NCI-H345 treated with DMSO at 0.1 percent for 48 hours (cell line): ENCODE data around the gene CLNK.
"Not testable (repeated sequence)": the region's sequence is repeated elsewhere in the genome, so short reads cannot be mapped to it uniquely, and the experiment has no call there.

Experiments used
- DNase-seq: peaks from one replicate; lab custom pipeline; 2025; ENCODE audit not compliant: unreplicated experiment; lab: John Stamatoyannopoulos, UW

CLNK gene

DNA sequence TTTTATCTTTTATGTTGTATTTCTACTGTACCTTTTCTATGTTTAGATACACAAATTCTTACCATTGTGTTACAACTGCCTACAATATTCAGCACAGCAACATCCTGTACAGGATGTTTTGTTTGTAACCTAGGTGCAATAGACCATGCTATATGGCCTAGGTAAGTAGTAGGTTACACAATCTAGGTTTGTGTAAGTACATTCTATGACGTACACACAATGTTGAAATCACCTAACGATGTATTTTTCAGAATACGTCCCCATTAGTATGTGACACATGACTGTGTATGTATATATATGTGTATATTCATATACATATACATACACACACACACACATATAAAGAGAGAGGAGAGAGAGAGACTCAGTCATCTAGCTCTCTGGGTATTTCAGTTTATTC, 103.5 kb downstream of the CLNK start:
- DNase-seq = no peak

DNA sequence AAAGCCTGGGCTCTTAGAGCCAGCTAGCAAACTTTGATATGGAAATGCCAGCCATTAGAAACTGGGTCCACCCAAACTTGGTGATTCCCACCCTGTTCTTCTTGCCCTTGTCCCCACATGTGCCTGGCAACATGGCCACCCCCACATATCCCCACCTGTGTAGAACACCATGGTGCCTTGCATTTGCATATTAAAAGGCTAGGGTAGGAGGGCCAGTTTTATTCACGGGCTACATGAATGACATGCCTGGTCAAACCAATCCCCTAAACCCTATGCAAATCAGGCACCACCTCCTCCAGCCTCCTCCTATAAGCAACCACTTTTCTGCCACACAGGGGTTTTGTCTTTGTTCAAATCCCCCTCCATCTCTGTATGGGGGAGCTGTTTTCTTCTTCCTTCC, 104.9 kb downstream of the CLNK start:
- no peak for DNase-seq

DNA sequence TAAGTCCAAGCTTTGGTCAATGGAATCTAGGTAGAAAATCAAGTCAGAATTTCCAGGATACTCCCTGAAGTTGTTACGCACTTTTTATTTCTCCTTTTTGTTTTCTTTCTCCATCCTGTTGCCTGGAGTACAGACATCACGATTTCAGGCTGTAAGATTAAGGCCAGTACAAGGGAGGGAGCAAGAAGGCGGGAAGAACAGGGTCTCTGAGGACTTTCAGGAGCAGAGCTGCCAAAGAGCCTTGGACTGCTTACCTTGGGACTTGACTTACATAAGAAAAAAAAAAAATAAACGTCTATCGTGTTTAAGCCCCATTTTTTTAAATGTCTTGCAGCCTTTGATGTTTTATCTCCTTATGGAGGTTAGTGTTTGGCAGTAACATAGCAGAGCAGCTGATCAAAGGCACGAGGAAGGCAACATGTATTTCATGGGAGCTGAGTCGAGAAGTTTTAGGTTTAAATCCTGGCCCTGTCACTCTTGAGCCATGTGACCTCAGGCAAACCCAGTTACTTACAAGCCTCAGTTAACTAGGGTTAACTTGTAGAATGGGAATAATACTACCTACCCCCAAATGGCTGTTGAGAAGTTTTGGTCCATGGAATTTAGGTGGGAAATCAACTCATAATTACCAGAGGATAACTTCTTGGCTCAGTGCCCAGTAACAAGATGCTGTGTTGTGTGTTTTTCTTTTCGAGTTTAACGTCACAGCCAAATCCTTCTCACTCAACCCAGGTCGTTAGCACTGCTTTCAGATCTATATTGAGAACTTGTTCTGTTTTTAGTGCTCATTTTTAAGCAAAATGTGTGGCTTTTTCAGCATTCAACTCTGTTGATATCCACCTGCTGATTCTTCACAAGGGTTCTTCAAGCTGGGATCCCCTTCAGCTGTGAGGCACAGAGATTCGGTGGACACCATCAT, 106.8 kb downstream of the CLNK start:
- no peak for DNase-seq

DNA sequence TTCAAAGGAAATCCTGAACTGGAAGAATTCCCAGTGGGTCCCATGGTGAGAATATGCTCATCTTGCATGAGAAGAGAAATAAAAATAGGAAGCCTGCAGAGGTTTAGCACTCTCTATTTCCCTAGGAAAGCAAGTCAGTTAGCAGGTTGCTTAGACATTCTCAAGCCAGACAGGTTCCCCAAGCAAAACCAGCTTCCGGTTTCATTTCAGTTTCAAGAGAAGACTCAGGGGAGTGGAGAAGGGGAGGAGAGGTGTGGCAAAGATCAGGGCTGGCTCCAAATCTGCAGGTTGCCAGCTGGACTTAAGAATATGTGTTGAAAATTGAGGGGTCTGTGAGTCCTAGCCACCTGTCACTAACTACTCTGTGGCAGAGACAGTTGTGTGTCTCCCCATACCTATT, 107.5 kb downstream of the CLNK start:
- no peak for DNase-seq

DNA sequence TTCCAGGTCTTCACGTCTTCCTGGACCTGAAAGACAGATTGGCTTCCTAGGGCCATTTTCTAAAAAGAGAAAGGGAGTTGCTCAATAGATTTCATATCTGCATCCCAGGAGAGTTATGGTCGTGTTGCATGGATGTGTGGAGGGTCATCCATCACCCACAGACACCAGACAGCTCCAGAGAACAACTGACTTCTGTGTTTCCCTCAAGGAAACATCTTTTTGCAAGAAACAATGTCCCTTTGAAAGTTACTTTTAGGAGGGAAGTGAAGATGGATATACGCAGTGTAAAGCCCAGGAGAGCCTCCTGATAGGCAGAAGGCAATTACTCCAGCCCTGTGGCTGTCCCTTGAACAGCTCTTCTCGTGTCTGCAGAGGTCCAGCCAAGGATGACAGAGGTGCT, 108.3 kb downstream of the CLNK start:
- no peak for DNase-seq

DNA sequence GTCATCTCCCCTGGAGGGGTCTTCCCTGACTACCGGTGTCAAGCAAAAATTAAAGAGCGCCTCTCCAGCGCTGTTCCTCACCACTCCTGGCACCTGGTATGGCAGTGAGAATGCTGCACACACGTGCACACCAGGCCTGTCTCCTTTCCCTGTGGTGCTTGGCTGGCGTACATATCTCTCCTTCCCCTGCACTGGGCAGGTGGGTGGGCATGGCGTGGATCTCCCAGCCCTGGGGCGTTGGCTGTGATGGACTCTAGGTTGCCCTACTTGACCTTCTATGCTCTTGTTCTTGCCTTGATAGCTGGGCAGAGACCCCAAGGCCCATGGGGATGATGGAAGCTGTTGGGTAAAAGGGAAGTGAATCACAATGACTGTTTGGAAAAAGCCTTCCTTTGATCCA, 109.2 kb downstream of the CLNK start:
- no peak for DNase-seq

DNA sequence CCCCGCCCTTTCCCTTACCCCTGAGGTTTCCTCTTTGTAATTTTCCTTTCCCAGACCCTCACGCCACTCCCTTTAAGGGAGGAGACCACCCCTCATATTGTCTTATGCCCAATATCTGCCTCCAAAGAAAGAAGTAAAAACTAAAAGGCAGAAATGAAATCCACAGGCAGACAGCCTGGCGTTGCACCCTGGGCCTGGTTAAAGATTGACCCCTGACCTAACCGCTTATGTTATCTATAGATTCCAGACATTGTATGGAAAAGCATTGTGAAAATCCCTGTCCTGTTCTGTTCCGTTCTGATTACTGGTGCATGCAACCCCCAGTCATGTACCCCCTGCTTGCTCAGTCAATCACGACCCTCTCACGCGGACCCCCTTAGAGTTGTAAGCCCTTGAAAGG, 110.0 kb downstream of the CLNK start:
- not testable (repeated sequence) for DNase-seq

DNA sequence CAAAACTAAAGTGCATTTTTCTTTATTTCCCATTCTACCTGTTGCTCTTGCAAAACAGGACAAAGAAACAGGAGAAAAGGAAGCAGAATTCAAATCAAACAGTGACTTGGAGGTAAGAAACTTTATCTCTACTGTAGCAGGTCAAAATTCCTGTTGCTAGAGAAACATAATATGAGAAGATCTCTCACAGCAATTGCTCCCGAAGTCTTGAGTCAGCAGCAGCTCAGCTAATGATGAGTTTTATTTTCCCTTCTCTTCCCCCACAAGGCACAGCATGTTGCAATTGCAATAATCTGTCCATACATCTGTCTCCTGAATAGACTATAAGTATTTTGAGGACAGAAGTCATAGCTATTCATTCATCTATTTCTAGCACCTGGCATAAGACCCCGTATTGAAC, 112.7 kb downstream of the CLNK start:
- DNase-seq = no peak

DNA sequence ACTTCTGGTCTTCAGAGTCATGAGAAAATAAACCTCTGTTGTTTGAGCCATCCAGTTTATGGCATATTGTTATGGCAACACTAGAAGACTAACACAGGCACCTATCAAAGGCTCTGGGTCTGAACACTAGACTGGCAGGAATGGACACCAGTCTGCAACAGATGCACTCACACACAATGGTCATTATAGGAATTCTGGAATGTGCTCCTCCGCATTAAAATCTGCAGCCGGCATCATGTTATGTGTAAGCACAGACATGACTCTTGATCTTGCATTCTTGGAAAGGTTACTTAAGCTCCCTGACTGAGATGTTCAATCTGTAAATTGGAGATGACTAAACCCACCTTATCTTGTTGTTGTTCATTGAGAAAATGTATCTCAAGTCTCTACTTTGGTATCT, 115.1 kb downstream of the CLNK start:
- no peak for DNase-seq

DNA sequence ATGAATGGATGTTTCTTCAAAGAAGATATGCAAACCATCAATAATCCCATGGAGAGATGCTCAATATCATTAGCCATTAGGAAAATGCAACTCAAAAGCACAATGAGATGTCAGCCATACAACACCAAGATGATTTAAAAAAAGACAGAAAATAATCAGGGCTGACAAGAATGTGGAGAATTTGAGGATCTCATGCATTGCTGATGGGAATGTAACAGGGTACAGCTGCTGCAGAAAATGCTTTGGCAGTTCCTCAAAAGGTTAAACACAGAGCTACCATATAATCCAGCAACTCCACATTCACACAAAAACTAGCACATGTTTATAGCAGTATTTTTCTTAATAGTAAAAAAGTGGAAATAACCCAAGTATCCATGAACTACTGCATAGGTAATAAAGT, 116.8 kb downstream of the CLNK start:
- no peak for DNase-seq

DNA sequence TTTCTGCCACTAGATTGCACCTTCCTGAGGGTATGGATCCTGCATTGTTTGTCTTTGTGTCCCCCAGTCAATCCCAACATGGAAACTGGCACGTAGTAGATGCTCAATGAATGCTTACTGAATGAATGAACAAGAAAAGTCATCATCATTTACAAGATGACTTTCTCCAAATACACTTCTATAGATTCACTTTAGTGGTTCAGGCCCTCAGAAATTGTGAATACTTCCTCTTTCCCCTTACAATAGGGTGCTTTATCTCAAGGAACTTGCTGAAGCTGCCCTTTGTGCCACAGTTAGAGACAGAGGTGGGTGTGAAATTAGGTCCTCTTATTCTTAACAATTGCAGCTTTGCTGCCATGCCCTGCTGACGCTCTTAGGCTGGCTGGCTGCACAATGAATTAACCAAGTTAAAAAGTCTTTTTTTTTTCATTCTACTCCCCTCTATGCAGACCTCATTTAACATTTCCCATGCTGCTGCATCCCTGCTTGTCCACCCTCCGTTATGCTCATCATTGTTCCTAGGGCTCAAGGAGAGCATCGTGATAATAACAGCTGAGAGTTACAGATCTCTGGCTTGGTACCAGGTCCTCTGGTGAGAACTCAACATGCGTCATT, 119.3 kb downstream of the CLNK start:
- DNase-seq = no peak

DNA sequence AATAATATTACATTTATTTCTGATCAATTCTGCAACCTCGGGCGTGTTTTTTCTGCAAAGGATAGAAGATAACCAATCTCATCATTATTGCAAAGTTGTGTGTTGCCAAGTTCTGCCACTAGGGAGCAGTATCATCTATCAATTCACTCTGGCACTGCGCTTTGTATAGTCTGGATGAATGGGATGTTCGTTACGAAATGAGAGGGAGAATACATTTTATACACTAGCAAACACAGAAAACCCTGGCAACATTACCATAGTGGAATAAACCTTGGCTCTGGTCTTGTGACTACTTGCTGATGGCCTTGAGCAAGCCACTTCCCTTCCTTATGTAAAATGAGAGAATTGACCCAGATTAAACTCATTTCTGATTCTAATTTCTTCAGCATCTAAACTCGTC, 129.9 kb downstream of the CLNK start:
- DNase-seq = peak; percentile 36

DNA sequence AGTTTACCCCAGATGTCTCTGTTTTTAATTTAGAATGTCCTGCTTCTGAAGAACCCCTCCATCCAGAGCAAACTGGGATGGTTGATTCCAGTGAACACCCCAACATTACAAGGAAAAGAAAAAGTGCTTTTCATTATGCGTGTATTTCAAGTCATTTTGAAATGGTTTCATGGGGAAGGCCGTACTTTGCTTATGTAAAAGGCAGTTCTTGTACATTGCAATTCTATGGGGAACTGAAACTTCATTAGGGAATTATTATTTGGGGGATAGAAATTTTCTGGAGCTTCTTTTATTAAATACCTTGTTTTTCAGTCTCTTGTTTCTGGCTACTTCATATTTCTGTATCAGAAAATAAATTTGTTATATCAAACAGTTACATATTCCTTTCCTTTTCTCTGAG, 130.4 kb downstream of the CLNK start:
- no peak for DNase-seq

DNA sequence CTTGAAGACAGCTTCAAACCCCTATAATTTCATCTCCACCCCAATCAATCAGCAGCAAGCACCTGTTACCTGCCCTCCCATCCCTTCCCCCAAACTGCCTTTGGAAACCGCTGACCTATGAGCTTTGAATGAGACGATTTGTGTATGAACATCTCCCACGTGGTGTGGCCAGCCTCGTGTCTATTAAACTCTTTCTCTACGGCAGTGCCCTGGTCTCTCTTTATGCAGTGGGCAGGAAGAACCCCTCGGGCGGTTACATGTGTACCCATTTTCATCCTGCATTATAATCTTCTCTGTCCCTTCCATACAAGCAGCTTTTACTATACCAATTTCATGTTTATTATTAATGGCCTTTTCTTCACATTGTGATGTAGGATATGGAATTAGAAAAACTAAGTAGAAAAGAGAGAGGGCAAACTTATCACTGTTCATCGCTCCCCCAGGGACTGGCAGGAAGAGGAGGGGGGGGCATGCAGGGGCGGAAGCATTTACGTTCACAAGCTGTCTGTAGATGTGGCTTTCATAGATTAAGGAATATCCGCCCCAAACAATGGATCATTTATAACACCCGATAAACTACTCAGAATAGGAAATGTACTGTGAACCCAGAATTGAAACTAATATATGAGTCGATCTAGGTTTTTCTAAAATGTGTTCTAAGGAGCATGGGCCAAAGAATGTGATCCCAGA, 131.8 kb downstream of the CLNK start:
- DNase-seq = no peak

DNA sequence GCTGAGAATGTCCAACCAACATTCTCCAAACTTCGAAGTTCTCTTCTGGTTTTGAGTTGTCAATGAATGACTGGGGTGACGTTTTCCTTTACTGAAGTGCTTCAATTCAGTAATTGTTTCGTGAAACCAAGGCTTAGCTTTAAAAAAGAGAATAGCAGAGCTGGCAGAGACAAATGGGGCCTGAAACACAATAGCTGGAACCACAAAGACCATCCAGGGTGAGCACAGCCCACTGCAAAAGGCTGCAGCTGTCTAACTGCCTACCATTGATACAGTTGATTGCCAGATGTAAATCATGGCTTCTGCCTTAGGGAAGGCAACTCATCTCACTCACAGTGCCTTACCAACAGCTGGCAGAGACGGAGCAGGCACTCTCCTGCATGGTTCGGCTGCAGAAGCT, 148.7 kb downstream of the CLNK start:
- no peak for DNase-seq

DNA sequence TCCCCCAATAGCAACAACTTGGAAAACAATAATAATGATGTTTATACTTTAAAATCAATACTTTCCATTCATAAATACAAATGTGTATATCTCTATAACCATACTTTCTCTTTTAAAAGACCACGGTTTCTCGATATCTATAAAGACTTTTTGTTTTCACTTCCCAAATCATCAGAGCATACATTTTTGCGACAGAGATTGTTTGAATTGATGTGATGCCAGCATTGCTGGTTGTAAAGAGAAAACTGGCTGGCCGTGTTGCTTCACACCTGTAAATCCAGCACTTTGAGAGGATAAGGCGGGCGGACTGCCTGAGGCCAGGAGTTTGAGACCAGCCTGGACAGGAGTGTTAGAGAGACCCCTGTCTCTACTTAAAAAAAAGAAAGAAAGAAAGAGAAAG, 149.7 kb downstream of the CLNK start:
- no peak for DNase-seq

DNA sequence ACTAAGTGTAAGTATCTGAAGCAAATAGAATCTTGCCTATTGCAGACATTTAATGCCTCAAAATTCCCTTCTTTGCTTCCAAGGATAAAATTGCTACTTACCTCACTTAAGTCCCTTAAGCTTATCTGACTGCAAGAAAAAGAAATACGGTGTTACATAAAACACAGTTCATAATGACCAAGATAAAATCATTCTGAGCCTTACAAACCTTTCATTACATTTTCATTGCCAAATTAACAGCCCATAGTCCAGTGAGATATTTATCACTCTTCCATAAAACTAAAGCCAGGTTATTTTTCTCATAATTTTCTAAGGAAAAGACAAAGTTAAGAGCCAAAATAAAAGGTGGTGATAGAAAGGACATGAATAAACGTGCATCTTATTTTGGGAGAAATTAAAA, 152.4 kb downstream of the CLNK start:
- no peak for DNase-seq

DNA sequence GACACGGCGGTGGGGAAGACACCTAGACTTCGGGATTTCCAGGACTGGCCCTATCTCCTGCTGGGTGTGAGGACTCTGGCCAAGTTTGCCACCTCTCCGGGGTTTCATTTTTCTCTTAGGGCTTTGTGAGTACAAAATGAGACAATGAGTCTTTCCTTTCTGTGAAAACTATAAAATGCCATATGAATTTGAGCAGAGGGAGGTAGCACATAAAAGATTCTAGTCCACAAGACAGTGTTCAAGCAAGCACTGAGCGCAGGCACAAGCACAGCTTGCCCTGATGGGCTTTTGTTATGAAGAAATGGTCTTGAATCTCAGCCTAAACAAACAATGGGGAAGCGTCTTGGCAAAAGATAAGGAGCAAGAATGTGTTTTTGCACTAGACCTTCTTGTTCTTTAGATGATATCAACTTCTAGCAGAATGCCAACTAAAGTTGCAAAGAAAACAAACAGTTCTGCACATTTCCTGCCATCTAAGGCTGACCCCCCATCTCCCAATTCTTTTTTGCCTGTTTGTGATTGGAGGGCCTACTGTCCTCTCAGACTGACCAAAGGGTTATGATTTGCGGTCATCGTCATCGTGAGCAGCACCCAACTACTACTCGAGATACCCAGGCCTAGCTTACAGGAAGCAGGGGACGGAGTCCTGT, 154.3 kb downstream of the CLNK start:
- no peak for DNase-seq

DNA sequence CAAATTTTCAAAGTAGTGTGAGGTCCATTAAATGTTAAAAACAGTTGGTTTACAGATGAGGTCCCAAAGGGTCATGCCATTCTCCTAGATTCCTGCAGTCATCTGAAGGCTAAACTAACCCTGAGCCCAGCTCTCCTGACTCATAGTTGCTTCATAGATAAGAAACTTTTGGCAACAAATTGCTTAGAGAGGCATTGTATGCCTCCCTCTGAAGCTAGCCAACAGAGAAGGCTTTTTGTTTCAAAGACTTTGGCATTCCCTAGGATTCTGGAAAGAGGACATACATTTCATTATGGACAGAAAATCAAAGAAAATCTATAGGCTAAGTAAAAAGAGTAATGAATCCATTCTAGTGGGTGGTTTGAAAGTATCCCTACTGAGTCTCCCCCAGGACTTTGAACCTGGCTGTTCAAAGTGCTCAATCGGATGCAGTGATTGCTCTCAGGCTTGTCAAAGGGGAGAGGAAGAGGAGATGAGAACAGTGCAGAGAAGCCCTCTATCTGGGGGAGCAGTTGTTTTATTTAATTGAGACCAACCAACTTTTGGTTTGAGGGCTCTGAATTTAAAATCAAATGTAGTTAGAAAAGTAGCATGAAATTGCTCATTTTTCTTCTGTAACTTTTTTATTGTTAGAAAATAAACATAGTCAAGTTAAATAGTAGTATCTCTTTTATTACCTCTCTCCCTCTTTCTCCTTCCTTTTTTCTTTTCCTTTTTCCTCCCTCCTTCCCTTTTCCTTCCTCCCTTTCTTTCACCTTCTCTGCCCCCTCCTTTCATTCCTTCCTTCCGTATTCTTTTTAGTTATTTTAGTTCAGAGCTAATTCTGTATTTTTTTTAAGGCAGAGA, 155.1 kb downstream of the CLNK start:
- DNase-seq = no peak

DNA sequence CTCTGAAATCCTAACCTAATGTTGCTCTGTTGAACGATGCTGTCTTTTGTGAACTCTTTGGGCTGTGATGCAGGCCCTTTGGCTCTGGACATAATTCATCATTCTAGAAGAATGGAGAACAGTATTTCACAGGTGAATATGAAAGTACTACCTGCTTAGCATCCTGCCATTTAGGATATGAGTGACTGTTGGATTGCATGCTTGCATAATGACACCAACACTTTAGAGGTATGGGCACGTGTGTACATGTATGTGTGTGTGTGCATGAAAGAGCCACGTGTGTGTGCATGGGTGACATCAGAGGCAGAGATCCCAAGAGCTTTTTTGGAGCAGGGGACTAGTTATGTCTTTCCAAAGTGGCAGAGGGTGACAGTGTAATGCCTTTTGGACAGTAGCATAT, 157.1 kb downstream of the CLNK start:
- no peak for DNase-seq
